Prostate gland (tissue), 2 donors: ENCODE results near the gene FRMPD2.

ENCODE experiments used
- POLR2AphosphoS5 ChIP-seq: sonication (generic); formaldehyde crosslinking; IDR thresholded peaks from one replicate; pipeline ENCODE4 v1.6.1; 2017; ENCODE audit warnings: antibody characterized with exemption
- TF ChIP-seq, protein P1 (sequence below), 4 experiments: fragments of 200-600 bp in 2 of 4; fragments of 450-650 bp in 2 of 4; sonication (generic) in 2 of 4; IDR thresholded peaks; 1 replicate in 3 of 4; 2 replicates in 1 of 4; pipeline ENCODE4 v1.5.1; 2016 to 2019; ENCODE audit warnings: antibody characterized with exemption in 4 of 4, mild to moderate bottlenecking in 2 of 4, moderate library complexity in 2 of 4

DNA sequence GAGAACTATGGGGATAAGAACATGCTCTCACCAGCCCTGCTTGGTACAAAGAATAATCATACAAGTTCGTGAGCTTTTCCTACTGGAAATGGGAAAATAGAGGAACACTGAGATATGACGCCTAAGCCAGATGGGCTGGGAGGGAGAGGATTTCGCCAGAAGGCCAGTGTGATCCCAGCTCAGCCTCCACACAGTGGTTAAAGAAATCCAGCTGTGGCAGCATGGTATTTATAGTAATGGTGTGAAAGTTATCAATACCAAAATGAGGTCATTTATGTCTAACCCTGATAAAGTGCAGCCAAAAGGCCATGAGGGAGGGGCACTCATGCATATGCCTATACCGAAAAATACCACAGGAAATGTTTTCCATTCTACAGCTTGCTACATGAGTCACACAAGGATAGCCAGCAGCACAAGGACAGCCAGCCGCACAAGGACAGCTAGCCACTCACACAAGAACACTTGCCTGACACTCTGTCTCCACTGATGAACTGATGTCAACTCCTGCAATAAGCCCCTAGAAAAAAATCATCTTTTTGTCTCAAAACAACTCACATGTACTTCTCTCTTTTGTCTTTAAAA lies 49.4 kb downstream of the FRMPD2 start:
- TF ChIP-seq, protein P1, sequence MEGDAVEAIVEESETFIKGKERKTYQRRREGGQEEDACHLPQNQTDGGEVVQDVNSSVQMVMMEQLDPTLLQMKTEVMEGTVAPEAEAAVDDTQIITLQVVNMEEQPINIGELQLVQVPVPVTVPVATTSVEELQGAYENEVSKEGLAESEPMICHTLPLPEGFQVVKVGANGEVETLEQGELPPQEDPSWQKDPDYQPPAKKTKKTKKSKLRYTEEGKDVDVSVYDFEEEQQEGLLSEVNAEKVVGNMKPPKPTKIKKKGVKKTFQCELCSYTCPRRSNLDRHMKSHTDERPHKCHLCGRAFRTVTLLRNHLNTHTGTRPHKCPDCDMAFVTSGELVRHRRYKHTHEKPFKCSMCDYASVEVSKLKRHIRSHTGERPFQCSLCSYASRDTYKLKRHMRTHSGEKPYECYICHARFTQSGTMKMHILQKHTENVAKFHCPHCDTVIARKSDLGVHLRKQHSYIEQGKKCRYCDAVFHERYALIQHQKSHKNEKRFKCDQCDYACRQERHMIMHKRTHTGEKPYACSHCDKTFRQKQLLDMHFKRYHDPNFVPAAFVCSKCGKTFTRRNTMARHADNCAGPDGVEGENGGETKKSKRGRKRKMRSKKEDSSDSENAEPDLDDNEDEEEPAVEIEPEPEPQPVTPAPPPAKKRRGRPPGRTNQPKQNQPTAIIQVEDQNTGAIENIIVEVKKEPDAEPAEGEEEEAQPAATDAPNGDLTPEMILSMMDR (IDR thresholded peaks at IDR 0.05): no peak
- TF ChIP-seq POLR2AphosphoS5: no peak
